Activated CD4-positive, alpha-beta T cell treated with anti-CD3 and anti-CD28 coated beads for 24 hours (primary cell): Measurements from ENCODE around the gene ANO3.
"Not testable (repeated sequence)": the region's sequence is repeated elsewhere in the genome, so short reads cannot be mapped to it uniquely, and the experiment has no call there.

Source experiments
- DNase-seq, 2 donors: peaks; one replicate each; pipeline ENCODE4 v3.0.0-alpha.2; 2020; ENCODE audit warnings: low read depth in 2 of 2

ANO3 gene

GRCh38 chr11:26623076-26623659 lies 291.2 kb downstream of the ANO3 start:
- no peak for DNase-seq

GRCh38 chr11:26626346-26626745 lies 294.4 kb downstream of the ANO3 start:
- DNase-seq = no peak

- no peak for DNase-seq
These were observed 300.8 kb downstream of the ANO3 start for GRCh38 chr11:26632691-26633159.

- DNase-seq = not testable (repeated sequence)
These were observed 311.4 kb downstream of the ANO3 start for GRCh38 chr11:26643314-26643713.

GRCh38 chr11:26649884-26650283 lies 318.0 kb downstream of the ANO3 start:
- DNase-seq = peak in 1 of 2 donors; percentile 3

GRCh38 chr11:26651916-26652315 lies 320.0 kb downstream of the ANO3 start:
- no peak for DNase-seq

- no peak for DNase-seq
These were observed 323.4 kb downstream of the ANO3 start for GRCh38 chr11:26655287-26655686.

- no peak for DNase-seq
These were observed 331.0 kb downstream of the ANO3 start for GRCh38 chr11:26662916-26663315.

GRCh38 chr11:26665036-26665435 lies 333.1 kb downstream of the ANO3 start:
- DNase-seq = no peak

GRCh38 chr11:26665946-26666345 lies 334.0 kb downstream of the ANO3 start:
- DNase-seq = no peak

- DNase-seq = no peak
These were observed 343.5 kb downstream of the ANO3 start for GRCh38 chr11:26675233-26675928.

GRCh38 chr11:26676641-26677040 lies 344.7 kb downstream of the ANO3 start:
- DNase-seq = no peak

- DNase-seq = no peak
These were observed 345.6 kb downstream of the ANO3 start for GRCh38 chr11:26677566-26677965.

- no peak for DNase-seq
These were observed 355.4 kb downstream of the ANO3 start for GRCh38 chr11:26687351-26687750.

- no peak for DNase-seq
These were observed 356.8 kb downstream of the ANO3 start for GRCh38 chr11:26688701-26689100.

GRCh38 chr11:26696330-26696729 lies 364.4 kb downstream of the ANO3 start:
- no peak for DNase-seq

GRCh38 chr11:26698224-26698623 lies 366.3 kb downstream of the ANO3 start:
- no peak for DNase-seq

- no peak for DNase-seq
These were observed 368.8 kb downstream of the ANO3 start for GRCh38 chr11:26700574-26701235.

GRCh38 chr11:26702406-26702805 lies 370.5 kb downstream of the ANO3 start:
- no peak for DNase-seq

GRCh38 chr11:26703411-26704191 lies 371.7 kb downstream of the ANO3 start:
- DNase-seq = no peak

- DNase-seq = no peak
These were observed 372.3 kb downstream of the ANO3 start for GRCh38 chr11:26704249-26704648.

- no peak for DNase-seq
These were observed 374.3 kb downstream of the ANO3 start for GRCh38 chr11:26706181-26706580.
